DOHH2 (cell line): Measurements from ENCODE around the gene RPTOR.
A peak's percentile ranks its signal among the peaks of the same experiment; 100 is the strongest.

Experiments
- H3F3A ChIP-seq: fragments of 200-600 bp; sonication (generic), shearing (Covaris generic); 2 replicates; pipeline ENCODE4 v1.6.0; 2016; ENCODE audit warnings: antibody characterized with exemption, mild to moderate bottlenecking; ENCODE audit not compliant: control insufficient read depth, insufficient read depth
- H3K27ac ChIP-seq: fragments of 200-600 bp; sonication (generic); 2 replicates; pipeline ENCODE4 v1.5.1; 2014; ENCODE audit warnings: low read depth, mild to moderate bottlenecking, low read length, moderate library complexity
- H3K27me3 ChIP-seq: fragments of 200-600 bp; sonication (generic); 2 replicates; pipeline ENCODE4 v1.6.1; 2014; ENCODE audit warnings: mild to moderate bottlenecking, low read length, mixed read lengths; ENCODE audit not compliant: control insufficient read depth
- H3K36me3 ChIP-seq: fragments of 200-600 bp; sonication (generic); 2 replicates; pipeline ENCODE4 v1.6.1; 2014; ENCODE audit warnings: mild to moderate bottlenecking, low read length, moderate library complexity, mixed read lengths; ENCODE audit not compliant: control insufficient read depth
- H3K4me1 ChIP-seq: fragments of 200-600 bp; sonication (generic); 2 replicates; pipeline ENCODE4 v1.6.1; 2014; ENCODE audit warnings: mild to moderate bottlenecking, low read length, mixed read lengths; ENCODE audit not compliant: control insufficient read depth
- H3K4me2 ChIP-seq: fragments of 200-600 bp; sonication (generic); 2 replicates; pipeline ENCODE4 v1.6.0; 2014; ENCODE audit warnings: mild to moderate bottlenecking, low read length, moderate library complexity
- H3K4me3 ChIP-seq: fragments of 200-600 bp; sonication (generic); 2 replicates; pipeline ENCODE4 v1.5.1; 2014; ENCODE audit warnings: mild to moderate bottlenecking, low read length, mixed read lengths
- H3K79me2 ChIP-seq: fragments of 200-600 bp; sonication (generic); 2 replicates; pipeline ENCODE4 v1.6.1; 2014; ENCODE audit warnings: mild to moderate bottlenecking, low read length, mixed read lengths; ENCODE audit not compliant: control insufficient read depth
- H3K9me2 ChIP-seq: fragments of 200-600 bp; sonication (generic); replicated peaks from 2 replicates; pipeline ENCODE4 v1.6.1; 2014; ENCODE audit warnings: mild to moderate bottlenecking, low read length, mixed read lengths; ENCODE audit not compliant: control insufficient read depth
- H3K9me3 ChIP-seq: fragments of 200-600 bp; sonication (generic); 2 replicates; pipeline ENCODE4 v1.6.1; 2014; ENCODE audit warnings: antibody characterized with exemption, low read length, mixed read lengths; ENCODE audit not compliant: control insufficient read depth, insufficient read depth
- H4K20me1 ChIP-seq: fragments of 200-600 bp; sonication (generic); 2 replicates; pipeline ENCODE4 v1.6.0; 2014; ENCODE audit warnings: low read depth, mild to moderate bottlenecking, antibody characterized with exemption, low read length, moderate library complexity; ENCODE audit not compliant: control insufficient read depth, insufficient read depth
- CTCF ChIP-seq: fragments of 200-600 bp; sonication (generic); IDR thresholded peaks from one replicate; pipeline ENCODE4 v1.5.1; 2014; ENCODE audit warnings: antibody characterized with exemption, mild to moderate bottlenecking, low read depth, low read length; ENCODE audit not compliant: poor library complexity, severe bottlenecking
- EZH2phosphoT487 ChIP-seq: fragments of 200-600 bp; sonication (generic); IDR thresholded peaks from 2 replicates; pipeline ENCODE4 v1.6.1; 2017; ENCODE audit warnings: borderline replicate concordance, mild to moderate bottlenecking, antibody characterized with exemption, low read length, moderate library complexity, mixed read lengths

The RPTOR gene

GRCh38 chr17:80613732-80614071 is 69.1 kb downstream of the RPTOR start:
- H3K79me2 ChIP-seq: peaks cover 81% of the 10 kb centered on the region
- H3K36me3 ChIP-seq: no peaks in the 10 kb centered on the region
- no peaks in the 10 kb centered on the region for H3K9me2 ChIP-seq
- no peaks in the 10 kb centered on the region for H4K20me1 ChIP-seq
- H3K27ac ChIP-seq: peak overlapping the region; percentile 83
- peaks cover 65% of the 10 kb centered on the region for H3K4me1 ChIP-seq
- peak overlapping the region; percentile 76 for H3K4me2 ChIP-seq
- H3K9me3 ChIP-seq: no peaks in the 10 kb centered on the region
- TF ChIP-seq CTCF (no peak), EZH2phosphoT487 (no peak)
- no peaks in the 10 kb centered on the region for H3K27me3 ChIP-seq
- peak overlapping the region; percentile 53 for H3K4me3 ChIP-seq
- peaks cover 9% of the 10 kb centered on the region; the same call in 1 of the 2 replicates for H3F3A ChIP-seq

DNA sequence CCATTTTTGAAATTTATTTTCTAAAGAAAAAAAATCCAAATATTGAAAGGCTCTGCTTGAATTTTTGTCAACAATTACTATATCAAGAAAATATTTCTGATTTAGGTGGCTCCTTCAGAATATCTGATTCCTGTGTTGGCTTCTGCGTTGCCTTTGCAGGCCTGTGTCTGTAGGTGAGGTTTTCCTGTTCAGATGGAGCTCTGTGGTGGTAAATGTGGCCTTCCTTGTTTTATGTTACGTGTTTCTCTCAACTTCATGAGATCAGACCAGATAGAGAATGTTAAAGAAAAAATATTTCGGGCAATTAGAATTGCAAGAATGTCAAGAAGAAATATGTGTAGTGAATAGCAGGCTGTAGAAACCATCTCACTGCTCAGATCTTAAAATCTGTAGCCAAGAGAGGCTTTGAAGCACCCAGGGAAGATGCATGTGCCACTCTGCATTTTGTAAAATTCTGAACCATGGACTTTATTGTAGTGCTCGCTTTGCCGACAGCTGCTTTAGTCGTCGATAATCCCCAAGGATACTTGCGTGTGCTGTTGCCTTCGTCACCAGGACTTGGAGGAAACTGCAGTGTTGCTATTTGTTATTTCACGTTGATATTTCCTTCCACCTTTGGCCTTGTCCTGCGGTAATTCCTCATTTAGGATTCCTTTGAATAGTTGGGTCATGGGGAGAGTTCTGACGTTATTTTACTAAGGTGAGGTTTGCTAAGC is 69.9 kb downstream of the RPTOR start:
- no peak overlapping the region for H3K4me3 ChIP-seq
- peak overlapping the region; percentile 83 for H3K27ac ChIP-seq

GRCh38 chr17:80615376-80615775 is 70.7 kb downstream of the RPTOR start:
- no peak overlapping the region for H3K27ac ChIP-seq
- H3K9me2 ChIP-seq: no peaks in the 10 kb centered on the region
- no peaks in the 10 kb centered on the region for H3K36me3 ChIP-seq
- H3K79me2 ChIP-seq: peaks cover 81% of the 10 kb centered on the region
- no peaks in the 10 kb centered on the region for H3K9me3 ChIP-seq
- no peaks in the 10 kb centered on the region for H4K20me1 ChIP-seq
- H3K4me2 ChIP-seq: no peak overlapping the region
- H3K27me3 ChIP-seq: no peaks in the 10 kb centered on the region
- H3K4me1 ChIP-seq: peaks cover 48% of the 10 kb centered on the region
- TF ChIP-seq EZH2phosphoT487 (no peak), CTCF (no peak)
- H3K4me3 ChIP-seq: no peak overlapping the region
- H3F3A ChIP-seq: peaks cover 9% of the 10 kb centered on the region; the same call in 1 of the 2 replicates

More for the DNA sequence above, 69.9 kb downstream of the RPTOR start:
- H3K27me3 ChIP-seq: no peaks in the 10 kb centered on the region
- H3K4me1 ChIP-seq: peaks cover 57% of the 10 kb centered on the region
- TF ChIP-seq CTCF (no peak), EZH2phosphoT487 (no peak)
- H3K79me2 ChIP-seq: peaks cover 81% of the 10 kb centered on the region
- H4K20me1 ChIP-seq: no peaks in the 10 kb centered on the region
- H3K9me2 ChIP-seq: no peaks in the 10 kb centered on the region
- H3K4me2 ChIP-seq: no peak overlapping the region
- peaks cover 9% of the 10 kb centered on the region; the same call in 1 of the 2 replicates for H3F3A ChIP-seq
- no peaks in the 10 kb centered on the region for H3K9me3 ChIP-seq
- no peaks in the 10 kb centered on the region for H3K36me3 ChIP-seq
